T47D (cell line): ENCODE results near the gene C15orf39.
"Not testable (repeated sequence)": the region's sequence is repeated elsewhere in the genome, so short reads cannot be mapped to it uniquely, and the experiment has no call there.

Source experiments
- DNase-seq, 2 experiments: peaks; one replicate each; pipeline versions ENCODE4 v3.0.0 to v3.0.0-alpha.2; 2011 to 2012; ENCODE audit warnings: low read depth in 1 of 2, low spot score in 1 of 2
- JUND ChIP-seq: IDR thresholded peaks from 2 replicates; pipeline ENCODE4 v1.6.1; 2012; ENCODE audit warnings: low read depth
- in situ Hi-C: cut with HindIII; loops from 2 replicates; pipeline ENCODE4 v1.10.0; 2016; ENCODE audit warnings: low sequenced_read_pairs, low pct_unique_long_range_greater_than_20kb

The C15orf39 gene

DNA sequence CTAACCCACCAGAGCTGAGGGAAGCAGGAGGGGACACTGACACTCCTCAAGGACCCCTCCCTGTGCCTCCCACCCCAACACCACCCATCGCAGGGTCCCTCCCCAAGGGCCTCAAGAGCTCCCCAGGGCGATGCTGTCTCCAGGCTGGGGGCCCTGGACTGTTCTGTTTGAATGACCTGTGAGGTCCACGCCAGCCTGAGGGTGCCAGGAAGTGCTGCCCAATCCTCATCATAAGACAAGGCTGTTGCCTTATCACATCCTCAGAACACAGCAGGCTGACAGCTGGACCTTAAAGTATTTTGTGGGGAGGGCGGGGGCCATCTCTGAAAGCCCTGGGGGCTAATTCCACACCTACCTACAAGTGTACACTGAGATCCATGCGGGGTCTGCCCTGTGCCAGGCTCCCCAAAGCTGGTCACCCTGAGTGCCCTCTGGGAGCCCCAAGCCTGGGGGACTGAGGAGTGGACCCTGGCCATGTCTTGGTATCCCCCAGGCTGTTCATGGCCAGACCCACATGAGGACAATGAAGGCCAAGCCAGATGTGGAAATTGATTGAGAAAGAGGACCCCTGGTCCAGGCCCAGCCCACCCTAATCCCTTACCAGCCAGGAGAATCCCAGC is 32.6 kb downstream of the C15orf39 start:
- TF ChIP-seq JUND, result no peak
- in situ Hi-C loops, result no loop called here
- DNase-seq, result no peak

- no peak for DNase-seq
- no peak for TF ChIP-seq JUND
- in situ Hi-C loops, result no loop called here
These were observed 33.5 kb downstream of the C15orf39 start for GRCh38 chr15:75235051-75235673.

- in situ Hi-C loops, result no loop called here
- no peak for DNase-seq
These were observed 34.4 kb downstream of the C15orf39 start for GRCh38 chr15:75235760-75236729.

DNA sequence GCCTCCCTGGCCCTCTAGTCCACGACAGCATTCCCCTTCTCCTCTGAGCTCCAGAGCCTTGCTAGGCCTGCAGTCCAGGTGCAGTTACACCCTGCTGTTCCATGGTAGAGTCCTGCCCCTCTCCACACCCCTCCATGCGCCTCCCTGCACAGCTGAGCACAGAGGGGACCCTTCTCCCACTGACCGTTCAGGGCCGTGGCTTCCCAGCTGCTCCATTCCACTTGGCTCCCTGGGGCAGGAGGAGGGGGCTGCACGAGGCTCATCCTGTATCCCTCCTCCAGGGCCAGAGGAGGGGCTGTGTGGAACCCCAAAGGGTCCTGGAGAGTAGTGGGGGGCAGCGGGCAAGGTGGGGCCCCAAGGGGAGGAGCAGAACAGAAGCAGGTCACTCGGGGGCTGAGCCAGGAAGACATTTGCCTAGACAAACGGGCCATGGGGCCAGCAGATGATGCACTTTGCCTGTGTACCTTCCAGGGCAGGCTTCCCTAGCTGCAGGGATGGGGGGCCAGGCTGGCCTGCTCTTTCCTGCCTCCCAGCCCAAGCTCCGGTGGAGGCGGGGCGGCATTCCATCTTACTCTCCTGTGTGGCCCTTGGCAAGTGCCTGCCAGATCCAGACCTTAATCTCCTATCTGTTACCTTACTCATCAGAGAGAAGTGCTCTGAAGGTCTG is 35.8 kb downstream of the C15orf39 start:
- no peak for TF ChIP-seq JUND
- in situ Hi-C loops, result no loop called here
- no peak for DNase-seq

More at GRCh38 chr15:75235760-75236729, 34.4 kb downstream of the C15orf39 start:
- no peak for TF ChIP-seq JUND

GRCh38 chr15:75238150-75238549 is 36.5 kb downstream of the C15orf39 start:
- DNase-seq, result no peak
- in situ Hi-C loops, result no loop called here

DNA sequence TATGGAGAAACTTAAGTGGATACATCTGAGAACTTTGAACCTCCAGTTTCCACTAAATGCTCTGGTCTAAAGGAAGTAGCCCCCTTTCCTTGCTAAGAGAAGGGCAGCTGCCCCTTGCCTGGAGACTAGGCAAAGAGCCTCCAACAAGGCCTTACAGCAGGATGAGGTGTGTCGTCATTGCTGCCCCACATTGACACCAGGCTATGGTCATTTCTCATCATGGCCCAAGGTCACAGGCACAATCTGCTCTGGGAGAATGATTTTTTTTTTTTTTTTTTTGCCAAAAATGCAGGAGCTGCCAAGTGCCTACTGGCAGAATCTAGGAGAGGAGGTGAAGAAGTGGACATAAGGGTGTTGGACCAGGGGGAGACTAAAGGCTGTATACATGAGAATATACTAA is 44.1 kb downstream of the C15orf39 start:
- DNase-seq, in situ Hi-C loops: not testable (repeated sequence)

More at GRCh38 chr15:75238150-75238549, 36.5 kb downstream of the C15orf39 start:
- no peak for TF ChIP-seq JUND

DNA sequence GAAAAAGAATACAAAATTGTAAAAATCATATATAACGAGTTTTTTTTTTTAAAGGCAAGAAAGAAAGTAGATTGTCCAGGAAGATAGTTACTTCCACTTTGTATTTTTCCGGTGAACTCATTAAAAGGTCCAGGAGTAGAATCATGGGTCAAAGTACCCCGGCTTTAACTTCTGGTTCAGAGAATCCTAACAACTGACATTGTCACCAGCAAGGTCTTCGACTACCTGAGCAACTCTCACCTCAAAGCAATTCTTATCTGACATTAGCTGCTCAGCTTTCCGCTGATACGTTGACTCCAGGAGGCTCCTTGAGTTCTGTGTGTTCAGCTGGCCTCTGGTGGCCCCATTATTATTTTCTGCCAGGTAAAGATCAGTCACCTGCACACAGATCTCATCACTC is 47.3 kb downstream of the C15orf39 start:
- in situ Hi-C loops, DNase-seq: not testable (repeated sequence)

- in situ Hi-C loops, result no loop called here
- TF ChIP-seq JUND, result no peak
These were observed 48.0 kb downstream of the C15orf39 start for GRCh38 chr15:75249726-75250125.

GRCh38 chr15:75251343-75251742 is 49.7 kb downstream of the C15orf39 start:
- in situ Hi-C loops, result not testable (repeated sequence)

More at GRCh38 chr15:75249726-75250125, 48.0 kb downstream of the C15orf39 start:
- DNase-seq, result no peak

DNA sequence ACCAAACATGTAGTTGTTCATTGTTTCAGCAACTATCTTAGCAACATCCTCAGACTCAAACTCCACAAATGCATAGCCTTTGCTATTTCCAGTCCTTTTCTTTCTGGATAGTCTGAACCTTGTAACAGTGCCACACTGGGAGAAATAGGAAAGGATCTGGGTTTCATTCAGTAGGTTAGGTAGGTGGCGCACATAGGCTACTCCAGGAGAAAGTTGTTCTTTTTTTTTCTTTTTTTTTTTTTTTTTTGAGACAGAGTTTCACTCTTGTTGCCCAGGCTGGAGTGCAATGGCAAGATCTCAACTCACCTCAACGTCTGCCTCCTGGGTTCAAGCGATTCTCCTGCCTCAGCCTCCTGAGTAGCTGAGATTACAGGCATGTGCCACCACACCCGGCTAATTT is 50.6 kb downstream of the C15orf39 start:
- in situ Hi-C loops, DNase-seq: not testable (repeated sequence)

More at GRCh38 chr15:75251343-75251742, 49.7 kb downstream of the C15orf39 start:
- DNase-seq, result not testable (repeated sequence)

GRCh38 chr15:75258034-75258433 is 56.4 kb downstream of the C15orf39 start, which contains the start of gene GOLGA6C:
TSS of gene GOLGA6C (plus strand) at chr15:75258334. CDS start at chr15:75258599, 265 bp downstream.
- DNase-seq, in situ Hi-C loops: not testable (repeated sequence)

GRCh38 chr15:75258620-75259343 is 57.1 kb downstream of the C15orf39 start:
- in situ Hi-C loops, DNase-seq: not testable (repeated sequence)

GRCh38 chr15:75259873-75260272 is 58.2 kb downstream of the C15orf39 start:
- in situ Hi-C loops, DNase-seq: not testable (repeated sequence)
